Measurements from ENCODE around the gene DDIT3. TPM values are rescaled to one million over a fixed set of nuclear protein-coding genes. Genes with fewer than 3 reads are reported as not detected.
A peak's percentile ranks its signal among the peaks of the same experiment; 100 is the strongest.

The DDIT3 gene
- total and polyA plus RNA-seq, 2 of the 4 experiments (the other 2 are of a cell fraction): 19.4 to 54.4 TPM

GRCh38 chr12:57481671-57482070 lies 38.6 kb downstream of the DDIT3 start:
- H4K8ac ChIP-seq (ENCODE audit: low read depth in 2 of 2, low read length in 2 of 2): no peak overlapping the region
- dilution Hi-C loops (cut with HindIII; ENCODE audit: low sequenced_read_pairs, unreplicated experiment) (no loop called here), in situ Hi-C loops (cut with MboI; ENCODE audit: low sequenced_read_pairs) (no loop called here), intact Hi-C loops (cut with micrococcal nuclease) (no loop called here)
- DNase-seq (no peak), ATAC-seq (ENCODE audit: low read depth) (no peak)
- H3K4ac ChIP-seq (ENCODE audit: low read depth, low read length): no peak overlapping the region
- no peak overlapping the region for H3K4me2 ChIP-seq (ENCODE audit: low read depth, low read length)
- no peak overlapping the region for H2AFZ ChIP-seq (replicated peaks; ENCODE audit: low read length, poor library complexity)
- H3K27ac ChIP-seq (ENCODE audit: insufficient read depth, low read length): no peak overlapping the region
- H3K14ac ChIP-seq (replicated peaks; ENCODE audit: low read depth, low read length): no peak overlapping the region
- H4K20me1 ChIP-seq (ENCODE audit: insufficient read depth, low read length): no peaks in the 10 kb centered on the region
- no peaks in the 10 kb centered on the region for H3K9me3 ChIP-seq (ENCODE audit: control insufficient read depth, insufficient read depth, low read length)
- WGBS, 2 experiments (ENCODE audit: extremely low coverage in 2 of 2, insufficient read length in 1 of 2): no CpG with 5 or more reads among the region's 1 CpG
- no TSS peak for BruUV-seq (replicated peaks)
- no peak overlapping the region for H2BK5ac ChIP-seq (ENCODE audit: low read depth, low read length, poor library complexity, severe bottlenecking)
- peaks cover 4% of the 10 kb centered on the region for H3K4me1 ChIP-seq (ENCODE audit: control insufficient read depth, insufficient read depth, low read length)
- no peaks in the 10 kb centered on the region for H3K79me1 ChIP-seq (ENCODE audit: low read depth in 1 of 2, low read length in 2 of 2)
- H3K9ac ChIP-seq (ENCODE audit: low read depth, low read length): no peak overlapping the region
- peaks cover 17% of the 10 kb centered on the region for H3K27me3 ChIP-seq (ENCODE audit: control insufficient read depth, insufficient read depth, low read length)
- no peak overlapping the region for H3K18ac ChIP-seq (ENCODE audit: low read depth, low read length)
- ChIA-PET CTCF (no interaction called here), POLR2A (ENCODE audit: unreplicated experiment) (no interaction called here)
- H3K36me3 ChIP-seq (ENCODE audit: control insufficient read depth, insufficient read depth, low read length): no peaks in the 10 kb centered on the region
- no peaks in the 10 kb centered on the region; the same call in 1 of the 2 replicates for H3K9me1 ChIP-seq (ENCODE audit: insufficient read depth, low read length)
- no peak for TF ChIP-seq NFE2L2 (IDR thresholded peaks at IDR 0.05; ENCODE audit: low read depth, low read length)
- TF ChIP-seq CHD1 (IDR thresholded peaks at IDR 0.05; ENCODE audit: low read depth, low read length): no peak
- no peak for TF ChIP-seq RAD21 (IDR thresholded peaks at IDR 0.05; ENCODE audit: low read length)
- TF ChIP-seq SMC3 (IDR thresholded peaks at IDR 0.05; ENCODE audit: low read depth, low read length): no peak
- no peak for TF ChIP-seq MAFK (IDR thresholded peaks at IDR 0.05; ENCODE audit: low read depth, low read length)
- no peak for TF ChIP-seq POLR2A (IDR thresholded peaks at IDR 0.05; ENCODE audit: low read depth, low read length)
- no peak for TF ChIP-seq BHLHE40 (IDR thresholded peaks at IDR 0.05; ENCODE audit: low read depth, low read length)
- no peak for TF ChIP-seq USF2 (IDR thresholded peaks at IDR 0.05; ENCODE audit: low read depth, low read length)
- no peak for TF ChIP-seq CEBPB (IDR thresholded peaks at IDR 0.05; ENCODE audit: low read depth, low read length)
- no peak overlapping the region for H3K4me3 ChIP-seq (ENCODE audit: insufficient read depth, low read depth, low read length)
- no peak overlapping the region for H2BK20ac ChIP-seq (ENCODE audit: low read depth, low read length)
- no peak overlapping the region for H2BK15ac ChIP-seq (ENCODE audit: low read depth, low read length)
- H3K23ac ChIP-seq (ENCODE audit: low read depth, low read length): peak overlapping the region; percentile 67; the same call in 1 of the 2 replicates
- no peak overlapping the region for H4K91ac ChIP-seq (ENCODE audit: insufficient read depth, low read depth, low read length)
- H2BK120ac ChIP-seq (ENCODE audit: low read depth, low read length): no peak overlapping the region
- no peak overlapping the region for H4K5ac ChIP-seq (ENCODE audit: low read depth, low read length)
- H3K56ac ChIP-seq (ENCODE audit: extremely low read depth, insufficient read depth, low read length): no peak overlapping the region
- no peak overlapping the region for H2AK5ac ChIP-seq (ENCODE audit: low read depth, low read length)
- H2AK9ac ChIP-seq (replicated peaks; ENCODE audit: low read depth, low read length, poor library complexity): no peak overlapping the region

Measured in IMR-90 (cell line).